ACC112 (cell line): ENCODE results near the gene MYO5B.

Experiments
- H2AFZ ChIP-seq: fragments of 200-600 bp; sonication (generic); one replicate; pipeline ENCODE4 v1.6.0; 2017; ENCODE audit warnings: antibody characterized with exemption, low read length; ENCODE audit not compliant: unreplicated experiment
- H3K27ac ChIP-seq: fragments of 200-600 bp; sonication (generic); 2 replicates; pipeline ENCODE4 v1.5.1; 2014; ENCODE audit warnings: low read depth, mild to moderate bottlenecking, antibody characterized with exemption, low read length, moderate library complexity
- H3K27me3 ChIP-seq: fragments of 200-600 bp; sonication (generic); 2 replicates; pipeline ENCODE4 v1.6.1; 2014; ENCODE audit warnings: mild to moderate bottlenecking, antibody characterized with exemption, low read length, moderate library complexity, mixed read lengths; ENCODE audit not compliant: insufficient read depth
- H3K36me3 ChIP-seq: fragments of 200-600 bp; sonication (generic); 2 replicates; pipeline ENCODE4 v1.6.1; 2016; ENCODE audit warnings: mild to moderate bottlenecking, antibody characterized with exemption, low read length, moderate library complexity, mixed read lengths; ENCODE audit not compliant: insufficient read depth
- H3K4me1 ChIP-seq: fragments of 200-600 bp; sonication (generic); one replicate; pipeline ENCODE4 v1.6.1; 2016; ENCODE audit warnings: low read length, mixed read lengths; ENCODE audit not compliant: insufficient read depth, unreplicated experiment, control insufficient read depth
- H3K4me3 ChIP-seq: fragments of 200-600 bp; sonication (generic); 2 replicates; pipeline ENCODE4 v1.5.1; 2014; ENCODE audit warnings: mild to moderate bottlenecking, low read depth, low read length
- H3K79me2 ChIP-seq: fragments of 200-600 bp; sonication (generic); one replicate; pipeline ENCODE4 v1.6.0; 2016; ENCODE audit warnings: low read length; ENCODE audit not compliant: control insufficient read depth, unreplicated experiment, insufficient read depth

MYO5B gene

GRCh38 chr18:50053111-50053510 lies 141.8 kb downstream of the MYO5B start:
- H3K4me3 ChIP-seq: no peak overlapping the region
- H3K27ac ChIP-seq: no peak overlapping the region
- no peaks in the 10 kb centered on the region for H3K36me3 ChIP-seq
- H2AFZ ChIP-seq: no peak overlapping the region
- H3K4me1 ChIP-seq: no peaks in the 10 kb centered on the region
- H3K27me3 ChIP-seq: peaks cover 16% of the 10 kb centered on the region; the same call in 1 of the 2 replicates
- H3K79me2 ChIP-seq: no peaks in the 10 kb centered on the region

GRCh38 chr18:50051288-50051687 lies 143.7 kb downstream of the MYO5B start:
- H3K4me3 ChIP-seq: no peak overlapping the region
- peaks cover 11% of the 10 kb centered on the region; the same call in 1 of the 2 replicates for H3K27me3 ChIP-seq

GRCh38 chr18:50045126-50045525 lies 149.8 kb downstream of the MYO5B start:
- H3K4me1 ChIP-seq: no peaks in the 10 kb centered on the region
- no peak overlapping the region for H3K27ac ChIP-seq
- H3K36me3 ChIP-seq: no peaks in the 10 kb centered on the region
- peaks cover 12% of the 10 kb centered on the region for H3K27me3 ChIP-seq
- no peak overlapping the region for H2AFZ ChIP-seq
- H3K4me3 ChIP-seq: no peak overlapping the region
- no peaks in the 10 kb centered on the region for H3K79me2 ChIP-seq

More at GRCh38 chr18:50051288-50051687, 143.7 kb downstream of the MYO5B start:
- Histone ChIP-seq H3K79me2 (no peaks in the 10 kb centered on the region), H3K4me1 (no peaks in the 10 kb centered on the region), H3K27ac (no peak overlapping the region), H3K36me3 (no peaks in the 10 kb centered on the region), H2AFZ (no peak overlapping the region)

GRCh38 chr18:50044402-50044801 lies 150.5 kb downstream of the MYO5B start:
- Histone ChIP-seq H3K27me3 (peaks cover 18% of the 10 kb centered on the region), H3K79me2 (no peaks in the 10 kb centered on the region), H3K36me3 (no peaks in the 10 kb centered on the region), H3K27ac (no peak overlapping the region), H2AFZ (no peak overlapping the region), H3K4me3 (no peak overlapping the region), H3K4me1 (no peaks in the 10 kb centered on the region)

- Histone ChIP-seq H2AFZ (no peak overlapping the region), H3K36me3 (no peaks in the 10 kb centered on the region), H3K27ac (no peak overlapping the region), H3K79me2 (no peaks in the 10 kb centered on the region), H3K27me3 (peaks cover 18% of the 10 kb centered on the region), H3K4me1 (no peaks in the 10 kb centered on the region), H3K4me3 (no peak overlapping the region)
Measured at GRCh38 chr18:50042611-50043010, 152.3 kb downstream of the MYO5B start.

- no peak overlapping the region for H2AFZ ChIP-seq
- H3K4me3 ChIP-seq: no peak overlapping the region
- H3K27ac ChIP-seq: no peak overlapping the region
- no peaks in the 10 kb centered on the region for H3K4me1 ChIP-seq
- no peaks in the 10 kb centered on the region for H3K79me2 ChIP-seq
- H3K27me3 ChIP-seq: peaks cover 18% of the 10 kb centered on the region
- H3K36me3 ChIP-seq: no peaks in the 10 kb centered on the region
Measured at GRCh38 chr18:50039746-50040145, 155.2 kb downstream of the MYO5B start.

GRCh38 chr18:50038448-50038847 lies 156.5 kb downstream of the MYO5B start:
- H3K27me3 ChIP-seq: peaks cover 18% of the 10 kb centered on the region
- no peaks in the 10 kb centered on the region for H3K4me1 ChIP-seq
- no peak overlapping the region for H3K27ac ChIP-seq
- H3K4me3 ChIP-seq: no peak overlapping the region
- H3K36me3 ChIP-seq: no peaks in the 10 kb centered on the region
- H3K79me2 ChIP-seq: no peaks in the 10 kb centered on the region
- H2AFZ ChIP-seq: no peak overlapping the region

- no peak overlapping the region for H2AFZ ChIP-seq
- no peaks in the 10 kb centered on the region for H3K4me1 ChIP-seq
- H3K27me3 ChIP-seq: peaks cover 7% of the 10 kb centered on the region; the same call in 1 of the 2 replicates
- H3K4me3 ChIP-seq: no peak overlapping the region
- no peaks in the 10 kb centered on the region for H3K79me2 ChIP-seq
- H3K27ac ChIP-seq: no peak overlapping the region
- no peaks in the 10 kb centered on the region for H3K36me3 ChIP-seq
Measured at GRCh38 chr18:50034029-50034428, 160.9 kb downstream of the MYO5B start.

- Histone ChIP-seq H3K27me3 (peaks cover 7% of the 10 kb centered on the region; the same call in 1 of the 2 replicates), H3K36me3 (no peaks in the 10 kb centered on the region), H3K79me2 (no peaks in the 10 kb centered on the region), H2AFZ (no peak overlapping the region), H3K4me3 (no peak overlapping the region), H3K27ac (no peak overlapping the region), H3K4me1 (no peaks in the 10 kb centered on the region)
Measured at GRCh38 chr18:50033004-50033403, 161.9 kb downstream of the MYO5B start.

GRCh38 chr18:50030146-50030545 lies 164.8 kb downstream of the MYO5B start:
- peaks cover 19% of the 10 kb centered on the region for H3K27me3 ChIP-seq
- H3K36me3 ChIP-seq: no peaks in the 10 kb centered on the region
- H2AFZ ChIP-seq: no peak overlapping the region
- H3K4me1 ChIP-seq: no peaks in the 10 kb centered on the region
- no peak overlapping the region for H3K4me3 ChIP-seq
- no peaks in the 10 kb centered on the region for H3K79me2 ChIP-seq
- no peak overlapping the region for H3K27ac ChIP-seq

- H3K27ac ChIP-seq: no peak overlapping the region
- H3K79me2 ChIP-seq: no peaks in the 10 kb centered on the region
- H3K36me3 ChIP-seq: no peaks in the 10 kb centered on the region
- H3K27me3 ChIP-seq: peaks cover 24% of the 10 kb centered on the region
- no peak overlapping the region for H2AFZ ChIP-seq
- no peak overlapping the region for H3K4me3 ChIP-seq
- no peaks in the 10 kb centered on the region for H3K4me1 ChIP-seq
Measured at GRCh38 chr18:50027996-50028395, 167.0 kb downstream of the MYO5B start.
